Left ventricle myocardium inferior (tissue), 1 donor: ENCODE measurements around the gene PARD3B. TPM values are rescaled to one million over a fixed set of nuclear protein-coding genes. Genes with fewer than 3 reads are reported as not detected.

ENCODE experiments used
- DNase-seq: peaks from one replicate; pipeline ENCODE4 v3.0.0-alpha.2; 2020
- H3K27ac ChIP-seq: fragments of 200-600 bp; replicated peaks from 2 replicates; pipeline ENCODE4 v1.8.0; 2021
- H3K27me3 ChIP-seq: fragments of 200-600 bp; 2 replicates; pipeline ENCODE4 v1.8.0; 2021; ENCODE audit warnings: low read depth
- H3K36me3 ChIP-seq: fragments of 200-600 bp; 2 replicates; pipeline ENCODE4 v1.8.0; 2021
- H3K4me1 ChIP-seq: fragments of 200-600 bp; 2 replicates; pipeline ENCODE4 v1.8.0; 2021
- H3K4me3 ChIP-seq: fragments of 200-600 bp; 2 replicates; pipeline ENCODE4 v1.8.0; 2021; ENCODE audit warnings: mild to moderate bottlenecking, moderate library complexity
- H3K9me3 ChIP-seq: fragments of 200-600 bp; replicated peaks from 2 replicates; pipeline ENCODE4 v1.8.0; 2021
- CTCF ChIP-seq: fragments of 200-600 bp; IDR thresholded peaks from 2 replicates; pipeline ENCODE4 v1.8.0; 2021; ENCODE audit warnings: antibody characterized with exemption, mild to moderate bottlenecking, borderline replicate concordance
- intact Hi-C: fragments of 100-400 bp; cut with micrococcal nuclease; formaldehyde crosslinking; loops from one replicate; pipeline ENCODE4 v1.11.0; 2022
- total RNA-seq: library from RNA; stranded (reverse); fragmentation: NEBNext Ultra II Directional; extraction: Animal tissue kit (Norgen Biotek cat#: 25700); gene quantifications from one replicate; pipeline ENCODE4 v1.2.1, GENCODE V29; 2021
- donor health status: DM: no; HTN: yes; CAD: no; lungs with severe emphysema.

PARD3B gene
- total RNA-seq, 1 donor from 2014 or later: 9.1 TPM

- H3K4me1 ChIP-seq: peaks cover 4% of the 10 kb centered on the region
- no peak for DNase-seq
- H3K4me3 ChIP-seq: no peak overlapping the region
- no peaks in the 10 kb centered on the region for H3K36me3 ChIP-seq
- H3K27ac ChIP-seq: no peak overlapping the region
- no peaks in the 10 kb centered on the region for H3K9me3 ChIP-seq
- intact Hi-C loops: no loop called here
- no peak for TF ChIP-seq CTCF
- no peaks in the 10 kb centered on the region for H3K27me3 ChIP-seq
Observed at GRCh38 chr2:205370726-205371125, 825.5 kb downstream of the PARD3B start.

GRCh38 chr2:205372141-205372540 lies 826.9 kb downstream of the PARD3B start:
- Histone ChIP-seq H3K36me3 (no peaks in the 10 kb centered on the region), H3K27me3 (no peaks in the 10 kb centered on the region), H3K9me3 (no peaks in the 10 kb centered on the region), H3K4me1 (no peaks in the 10 kb centered on the region), H3K27ac (no peak overlapping the region), H3K4me3 (no peak overlapping the region)
- no peak for TF ChIP-seq CTCF
- DNase-seq: no peak
- intact Hi-C loops: no loop called here

- intact Hi-C loops: no loop called here
- no peak overlapping the region for H3K4me3 ChIP-seq
- H3K4me1 ChIP-seq: no peaks in the 10 kb centered on the region
- H3K27me3 ChIP-seq: no peaks in the 10 kb centered on the region
- no peaks in the 10 kb centered on the region for H3K36me3 ChIP-seq
- no peak for TF ChIP-seq CTCF
- no peaks in the 10 kb centered on the region for H3K9me3 ChIP-seq
- DNase-seq: no peak
- H3K27ac ChIP-seq: no peak overlapping the region
Observed at GRCh38 chr2:205375461-205376448, 830.5 kb downstream of the PARD3B start.

- Histone ChIP-seq H3K27me3 (no peaks in the 10 kb centered on the region), H3K27ac (no peak overlapping the region), H3K9me3 (no peaks in the 10 kb centered on the region), H3K36me3 (no peaks in the 10 kb centered on the region), H3K4me3 (no peak overlapping the region), H3K4me1 (no peaks in the 10 kb centered on the region)
- no peak for TF ChIP-seq CTCF
- no peak for DNase-seq
- intact Hi-C loops: no loop called here
Observed at GRCh38 chr2:205377324-205377723, 832.0 kb downstream of the PARD3B start.

GRCh38 chr2:205383601-205384000 lies 838.3 kb downstream of the PARD3B start:
- H3K4me3 ChIP-seq: no peak overlapping the region
- no peaks in the 10 kb centered on the region for H3K9me3 ChIP-seq
- no peak for TF ChIP-seq CTCF
- intact Hi-C loops: no loop called here
- no peak overlapping the region for H3K27ac ChIP-seq
- H3K27me3 ChIP-seq: no peaks in the 10 kb centered on the region
- no peak for DNase-seq
- no peaks in the 10 kb centered on the region for H3K4me1 ChIP-seq
- H3K36me3 ChIP-seq: no peaks in the 10 kb centered on the region
